ENCODE data around the gene KCTD1. TPM values are rescaled to one million over a fixed set of nuclear protein-coding genes. Genes with fewer than 3 reads are reported as not detected.

Gene KCTD1
- total and polyA plus RNA-seq, 2 donors from 2014 or later: 48.5 to 83.7 TPM

DNA sequence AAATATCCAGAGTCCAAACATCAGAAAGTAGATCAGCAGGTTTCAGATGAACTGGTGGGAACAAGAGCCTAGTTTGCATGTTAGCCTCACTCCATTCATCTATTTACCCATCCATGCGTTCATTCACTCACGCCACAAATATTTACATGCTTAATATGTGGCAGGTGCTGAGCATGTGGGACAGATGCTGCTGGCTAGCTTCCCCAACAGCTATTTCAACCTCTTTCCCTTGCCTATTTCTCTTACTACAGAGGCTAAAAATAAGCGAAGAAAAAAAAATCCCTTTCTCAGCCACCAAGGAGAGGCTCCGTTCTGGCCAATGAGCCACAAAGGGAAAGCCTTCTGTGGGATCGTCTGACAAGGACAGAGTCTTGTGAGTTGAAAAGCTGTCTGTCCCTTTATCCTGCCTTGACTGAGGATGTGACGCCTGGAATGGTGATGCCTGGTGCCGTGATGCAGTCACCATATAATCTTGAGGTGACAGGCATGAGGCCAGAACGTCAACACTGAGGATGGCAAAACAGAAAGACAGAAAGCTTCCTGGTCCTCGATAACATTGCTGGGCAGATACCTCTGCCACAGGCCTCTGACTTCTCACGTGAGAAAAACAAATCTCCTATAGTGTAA lies 78.2 kb downstream of the KCTD1 start:
- H3K4me3 ChIP-seq (ENCODE audit: low read length in 3 of 3): no peak overlapping the region
- DNase-seq (peak in 2 of 5 donors; percentile 49 to 53), FAIRE-seq (no peak)
- H3K9me3 ChIP-seq (ENCODE audit: control insufficient read depth in 2 of 3, insufficient read depth in 1 of 3, low read length in 3 of 3): no peaks in the 10 kb centered on the region
- TF ChIP-seq, protein P1, sequence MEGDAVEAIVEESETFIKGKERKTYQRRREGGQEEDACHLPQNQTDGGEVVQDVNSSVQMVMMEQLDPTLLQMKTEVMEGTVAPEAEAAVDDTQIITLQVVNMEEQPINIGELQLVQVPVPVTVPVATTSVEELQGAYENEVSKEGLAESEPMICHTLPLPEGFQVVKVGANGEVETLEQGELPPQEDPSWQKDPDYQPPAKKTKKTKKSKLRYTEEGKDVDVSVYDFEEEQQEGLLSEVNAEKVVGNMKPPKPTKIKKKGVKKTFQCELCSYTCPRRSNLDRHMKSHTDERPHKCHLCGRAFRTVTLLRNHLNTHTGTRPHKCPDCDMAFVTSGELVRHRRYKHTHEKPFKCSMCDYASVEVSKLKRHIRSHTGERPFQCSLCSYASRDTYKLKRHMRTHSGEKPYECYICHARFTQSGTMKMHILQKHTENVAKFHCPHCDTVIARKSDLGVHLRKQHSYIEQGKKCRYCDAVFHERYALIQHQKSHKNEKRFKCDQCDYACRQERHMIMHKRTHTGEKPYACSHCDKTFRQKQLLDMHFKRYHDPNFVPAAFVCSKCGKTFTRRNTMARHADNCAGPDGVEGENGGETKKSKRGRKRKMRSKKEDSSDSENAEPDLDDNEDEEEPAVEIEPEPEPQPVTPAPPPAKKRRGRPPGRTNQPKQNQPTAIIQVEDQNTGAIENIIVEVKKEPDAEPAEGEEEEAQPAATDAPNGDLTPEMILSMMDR (IDR thresholded peaks at IDR 0.05; ENCODE audit: borderline replicate concordance, extremely low read depth, insufficient read depth): no peak
- H3K36me3 ChIP-seq (ENCODE audit: control insufficient read depth in 2 of 3, insufficient read depth in 3 of 3, low read length in 3 of 3): peaks cover 2 to 5% (median 3%) of the 10 kb centered on the region in 3 donors
- intact Hi-C loops (cut with DNase I): no loop called here
- no peaks in the 10 kb centered on the region for H3K27me3 ChIP-seq (ENCODE audit: control insufficient read depth, insufficient read depth, low read length)
- no peak overlapping the region for H3K9ac ChIP-seq (ENCODE audit: low read length in 3 of 3)
- no peaks in the 10 kb centered on the region for H3K4me1 ChIP-seq (ENCODE audit: control insufficient read depth in 2 of 3, insufficient read depth in 2 of 3, low read depth in 1 of 3, low read length in 3 of 3)
- H3K27ac ChIP-seq (ENCODE audit: low read depth in 2 of 2, low read length in 2 of 2): no peak overlapping the region

DNA sequence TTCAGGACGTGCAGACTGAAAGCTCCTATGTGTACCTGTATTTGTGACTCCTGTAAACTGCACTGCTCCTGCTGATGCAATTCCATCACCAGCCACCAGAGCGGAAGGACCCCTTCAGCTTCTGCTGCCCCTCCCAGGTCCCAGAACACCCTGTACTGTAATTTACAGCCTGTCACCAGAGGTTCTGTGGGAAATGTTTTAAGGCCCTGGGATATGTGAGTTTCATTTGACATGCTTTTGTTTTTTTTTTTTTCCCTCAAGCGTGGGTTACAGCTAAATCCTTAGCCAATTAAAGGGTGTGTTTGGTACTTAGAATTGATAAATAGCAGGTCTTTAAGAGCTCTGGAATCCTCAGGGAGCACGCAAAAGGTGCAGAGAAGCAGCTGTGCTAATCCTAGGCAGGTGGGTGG lies 79.4 kb downstream of the KCTD1 start:
- TF ChIP-seq, protein P1 (IDR thresholded peaks at IDR 0.05; ENCODE audit: borderline replicate concordance, extremely low read depth, insufficient read depth): peak; percentile 39
- FAIRE-seq (no peak), DNase-seq (peak in 4 of 5 donors; percentile 79 to 93 (median 85))
- intact Hi-C loops (cut with DNase I): no loop called here
- Histone ChIP-seq H3K27me3 (ENCODE audit: control insufficient read depth, insufficient read depth, low read length) (no peaks in the 10 kb centered on the region), H3K9ac (ENCODE audit: low read length in 3 of 3) (no peak overlapping the region), H3K4me1 (ENCODE audit: control insufficient read depth in 2 of 3, insufficient read depth in 2 of 3, low read depth in 1 of 3, low read length in 3 of 3) (no peaks in the 10 kb centered on the region), H3K4me3 (ENCODE audit: low read length in 3 of 3) (no peak overlapping the region), H3K27ac (ENCODE audit: low read depth in 2 of 2, low read length in 2 of 2) (no peak overlapping the region), H3K36me3 (ENCODE audit: control insufficient read depth in 2 of 3, insufficient read depth in 3 of 3, low read length in 3 of 3) (peaks cover 0 to 3% (median 0%) of the 10 kb centered on the region in 3 donors), H3K9me3 (ENCODE audit: control insufficient read depth in 2 of 3, insufficient read depth in 1 of 3, low read length in 3 of 3) (no peaks in the 10 kb centered on the region)

DNA sequence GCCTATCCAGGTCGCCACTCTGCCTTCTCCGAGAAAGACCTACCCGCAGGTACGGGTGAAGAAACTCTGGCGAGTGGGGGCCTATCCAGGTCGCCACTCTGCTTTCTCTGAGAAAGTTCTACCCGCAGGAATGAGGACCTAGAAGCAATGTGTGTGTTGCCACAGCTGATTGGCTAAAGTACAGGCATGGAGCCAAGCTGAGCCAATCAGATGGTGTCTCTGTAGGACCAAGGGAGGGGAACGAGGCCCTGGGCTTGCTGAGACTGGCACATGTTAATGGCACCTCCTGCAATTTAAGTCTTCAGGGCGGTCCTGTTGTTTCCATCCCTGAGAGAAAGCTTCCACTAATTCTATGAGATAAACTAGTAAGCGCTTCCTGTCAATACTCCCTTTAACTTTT lies 82.3 kb downstream of the KCTD1 start:
- no peak for DNase-seq
- intact Hi-C loops (cut with DNase I): no loop called here
- no peak overlapping the region for H3K9ac ChIP-seq (ENCODE audit: low read length in 3 of 3)
- no peaks in the 10 kb centered on the region for H3K9me3 ChIP-seq (ENCODE audit: control insufficient read depth in 2 of 3, insufficient read depth in 1 of 3, low read length in 3 of 3)
- TF ChIP-seq, protein P1 (IDR thresholded peaks at IDR 0.05; ENCODE audit: borderline replicate concordance, extremely low read depth, insufficient read depth): no peak
- no peaks in the 10 kb centered on the region for H3K27me3 ChIP-seq (ENCODE audit: control insufficient read depth, insufficient read depth, low read length)
- peaks cover 0 to 3% (median 0%) of the 10 kb centered on the region in 3 donors for H3K36me3 ChIP-seq (ENCODE audit: control insufficient read depth in 2 of 3, insufficient read depth in 3 of 3, low read length in 3 of 3)
- H3K4me3 ChIP-seq (ENCODE audit: low read length in 3 of 3): no peak overlapping the region
- H3K4me1 ChIP-seq (ENCODE audit: control insufficient read depth in 2 of 3, insufficient read depth in 2 of 3, low read depth in 1 of 3, low read length in 3 of 3): no peaks in the 10 kb centered on the region
- no peak overlapping the region for H3K27ac ChIP-seq (ENCODE audit: low read depth in 2 of 2, low read length in 2 of 2)
- no peak for FAIRE-seq

Measured in kidney (tissue), 14 donors.